ENCODE measurements around the gene CENPVL1.

- no peak for TF ChIP-seq CTCF (IDR thresholded peaks at IDR 0.05)
- TF ChIP-seq POLR2A (IDR thresholded peaks at IDR 0.05): no peak
Measured at GRCh38 chrX:51665981-51666380, 44.3 kb upstream of the CENPVL1 start.

Measured in adrenal gland (tissue), 5 donors.